GM21737 (cell line): ENCODE measurements around the gene HSPA4.

Experiments
- ATAC-seq: cut with Tn5 transposase; IDR thresholded peaks from one replicate; pipeline ENCODE4 v1.9.1; 2021; ENCODE audit warnings: mild to moderate bottlenecking, moderate library complexity; ENCODE audit not compliant: unreplicated experiment

Gene HSPA4

GRCh38 chr5:133088064-133088463 lies 36.3 kb downstream of the HSPA4 start:
- no peak for ATAC-seq

- no peak for ATAC-seq
These were observed 39.2 kb downstream of the HSPA4 start for GRCh38 chr5:133091034-133091433.

- ATAC-seq = no peak
These were observed 54.5 kb downstream of the HSPA4 start for GRCh38 chr5:133106343-133106742.

GRCh38 chr5:133106761-133107572 lies 55.2 kb downstream of the HSPA4 start:
- no peak for ATAC-seq

GRCh38 chr5:133108481-133108921 lies 56.7 kb downstream of the HSPA4 start:
- no peak for ATAC-seq

- no peak for ATAC-seq
These were observed 58.1 kb downstream of the HSPA4 start for GRCh38 chr5:133109655-133110483.

GRCh38 chr5:133110709-133111108 lies 58.9 kb downstream of the HSPA4 start:
- no peak for ATAC-seq

- no peak for ATAC-seq
These were observed 59.5 kb downstream of the HSPA4 start for GRCh38 chr5:133111299-133111698.

GRCh38 chr5:133112026-133112660 lies 60.3 kb downstream of the HSPA4 start:
- no peak for ATAC-seq

- no peak for ATAC-seq
These were observed 61.7 kb downstream of the HSPA4 start for GRCh38 chr5:133113331-133114061.

- ATAC-seq = no peak
These were observed 62.5 kb downstream of the HSPA4 start for GRCh38 chr5:133114166-133114932.

GRCh38 chr5:133114933-133115310 lies 63.1 kb downstream of the HSPA4 start:
- ATAC-seq = no peak

- no peak for ATAC-seq
These were observed 64.8 kb downstream of the HSPA4 start for GRCh38 chr5:133116601-133117000.

- ATAC-seq = no peak
These were observed 65.5 kb downstream of the HSPA4 start for GRCh38 chr5:133117166-133117911.

GRCh38 chr5:133117912-133118445 lies 66.2 kb downstream of the HSPA4 start:
- ATAC-seq = no peak

- no peak for ATAC-seq
These were observed 66.9 kb downstream of the HSPA4 start for GRCh38 chr5:133118741-133119140.

- ATAC-seq = no peak
These were observed 67.5 kb downstream of the HSPA4 start for GRCh38 chr5:133119233-133119711.

- ATAC-seq = no peak
These were observed 68.4 kb downstream of the HSPA4 start for GRCh38 chr5:133120156-133120750.

GRCh38 chr5:133121080-133121479 lies 69.3 kb downstream of the HSPA4 start:
- ATAC-seq = no peak
